Gastroesophageal sphincter (tissue), 3 donors: ENCODE results near the gene SOX8.

ENCODE experiments used
- CTCF ChIP-seq, 4 experiments: fragments of 200-600 bp in 2 of 4; fragments of 450-650 bp in 2 of 4; sonication (generic) in 1 of 4; IDR thresholded peaks; one replicate each; pipeline ENCODE4 v1.5.1; 2017 to 2019; ENCODE audit warnings: antibody characterized with exemption in 4 of 4, mild to moderate bottlenecking in 2 of 4, moderate library complexity in 2 of 4
- EP300 ChIP-seq: sonication (generic); formaldehyde crosslinking; IDR thresholded peaks from one replicate; pipeline ENCODE4 v1.6.1; 2017; ENCODE audit warnings: antibody characterized with exemption, mild to moderate bottlenecking
- POLR2A ChIP-seq, 2 donors: fragments of 450-650 bp; IDR thresholded peaks; one replicate each; pipeline ENCODE4 v1.6.1; 2017; ENCODE audit warnings: antibody characterized with exemption in 2 of 2, mild to moderate bottlenecking in 2 of 2, moderate library complexity in 1 of 2
- POLR2AphosphoS5 ChIP-seq: sonication (generic); formaldehyde crosslinking; IDR thresholded peaks from one replicate; pipeline ENCODE4 v1.6.1; 2017; ENCODE audit warnings: antibody characterized with exemption

GRCh38 chr16:1032607-1033006 lies 51.0 kb downstream of the SOX8 start:
- TF ChIP-seq CTCF (IDR thresholded peaks at IDR 0.05): no peak
- TF ChIP-seq EP300: no peak
- TF ChIP-seq POLR2A (IDR thresholded peaks at IDR 0.05): no peak
- TF ChIP-seq POLR2AphosphoS5: no peak
